ENCODE results near the gene PGAP6.

Gene PGAP6

GRCh38 chr16:373848-374615 is 7.7 kb downstream of the PGAP6 start:
- ChIA-PET CTCF (no interaction called here), POLR2A (no interaction called here)
- TF ChIP-seq SP1 (IDR thresholded peaks at IDR 0.05), result no peak
- no peak for TF ChIP-seq ELF4 (IDR thresholded peaks at IDR 0.05)
- TF ChIP-seq ARNT (IDR thresholded peaks at IDR 0.05), result no peak
- TF ChIP-seq LEF1 (IDR thresholded peaks at IDR 0.05; ENCODE audit: borderline replicate concordance), result no peak
- no peak for TF ChIP-seq CTBP1 (IDR thresholded peaks at IDR 0.05; ENCODE audit: borderline replicate concordance)
- no peak for TF ChIP-seq HDGF (IDR thresholded peaks at IDR 0.05; ENCODE audit: borderline replicate concordance)
- TF ChIP-seq L3MBTL2 (conservative IDR thresholded peaks at IDR 0.05), result no peak
- TF ChIP-seq BHLHE40 (IDR thresholded peaks at IDR 0.05; ENCODE audit: borderline replicate concordance), result no peak
- no peak for TF ChIP-seq FOXK2 (IDR thresholded peaks at IDR 0.05)
- TF ChIP-seq FOXA1 (IDR thresholded peaks at IDR 0.05), result no peak
- no peak for TF ChIP-seq PKNOX1 (IDR thresholded peaks at IDR 0.05)
- DNase-seq (ENCODE audit: extremely low spot score), result no peak

GRCh38 chr16:373020-373598 is 8.7 kb downstream of the PGAP6 start:
- DNase-seq (ENCODE audit: extremely low spot score), result no peak
- POLR2A ChIA-PET, result no interaction called here
- CTCF ChIA-PET, result no interaction called here
- TF ChIP-seq FOXA1 (IDR thresholded peaks at IDR 0.05) (no peak), CTBP1 (IDR thresholded peaks at IDR 0.05; ENCODE audit: borderline replicate concordance) (no peak), FOXK2 (IDR thresholded peaks at IDR 0.05) (no peak), BHLHE40 (IDR thresholded peaks at IDR 0.05; ENCODE audit: borderline replicate concordance) (no peak), SUZ12 (IDR thresholded peaks at IDR 0.05) (no peak), HDGF (IDR thresholded peaks at IDR 0.05; ENCODE audit: borderline replicate concordance) (no peak), PKNOX1 (IDR thresholded peaks at IDR 0.05) (no peak)

- POLR2A ChIA-PET, result no interaction called here
- CTCF ChIA-PET, result no interaction called here
- TF ChIP-seq PKNOX1 (IDR thresholded peaks at IDR 0.05) (no peak), FOXA1 (IDR thresholded peaks at IDR 0.05) (no peak), SUZ12 (IDR thresholded peaks at IDR 0.05) (no peak), CTBP1 (IDR thresholded peaks at IDR 0.05; ENCODE audit: borderline replicate concordance) (no peak), HDGF (IDR thresholded peaks at IDR 0.05; ENCODE audit: borderline replicate concordance) (no peak), NFRKB (IDR thresholded peaks at IDR 0.05) (no peak), TARDBP (IDR thresholded peaks at IDR 0.05) (no peak), LEF1 (IDR thresholded peaks at IDR 0.05; ENCODE audit: borderline replicate concordance) (no peak), FOXM1 (IDR thresholded peaks at IDR 0.05; ENCODE audit: borderline replicate concordance) (no peak), ARNT (IDR thresholded peaks at IDR 0.05) (no peak)
- DNase-seq (ENCODE audit: extremely low spot score), result no peak
Observed at GRCh38 chr16:372302-372983, 9.3 kb downstream of the PGAP6 start.

GRCh38 chr16:371515-372301 is 10.1 kb downstream of the PGAP6 start:
- POLR2A ChIA-PET, result interaction anchor here (1.6 to 2.2 kb wide), 3 partner anchors 10 to 29 kb away, joined by 4 to 17 read pairs (median 4); partner anchors contain the start of gene PGAP6
- no peak for DNase-seq (ENCODE audit: extremely low spot score)
- CTCF ChIA-PET, result interaction anchor here (1.6 kb wide), 1 partner anchor 9 kb away, joined by 6 read pairs; no protein-coding TSS in a partner anchor
- TF ChIP-seq FOXK2 (IDR thresholded peaks at IDR 0.05) (no peak), BHLHE40 (IDR thresholded peaks at IDR 0.05; ENCODE audit: borderline replicate concordance) (no peak), ZNF384 (IDR thresholded peaks at IDR 0.05) (no peak), HDGF (IDR thresholded peaks at IDR 0.05; ENCODE audit: borderline replicate concordance) (no peak), ARNT (IDR thresholded peaks at IDR 0.05) (no peak), PKNOX1 (IDR thresholded peaks at IDR 0.05) (no peak), L3MBTL2 (conservative IDR thresholded peaks at IDR 0.05) (no peak), NFRKB (IDR thresholded peaks at IDR 0.05) (no peak)

GRCh38 chr16:370979-371514 is 10.7 kb downstream of the PGAP6 start:
- no peak for DNase-seq (ENCODE audit: extremely low spot score)
- POLR2A ChIA-PET, result interaction anchor here (0.7 to 2.2 kb wide), 5 partner anchors 11 to 31 kb away, joined by 3 to 17 read pairs (median 4); partner anchors contain the start of genes DECR2 and PGAP6
- TF ChIP-seq ELF4 (IDR thresholded peaks at IDR 0.05) (no peak), PKNOX1 (IDR thresholded peaks at IDR 0.05) (no peak), CTBP1 (IDR thresholded peaks at IDR 0.05; ENCODE audit: borderline replicate concordance) (no peak), L3MBTL2 (conservative IDR thresholded peaks at IDR 0.05) (no peak), SP1 (IDR thresholded peaks at IDR 0.05) (no peak), TARDBP (IDR thresholded peaks at IDR 0.05) (no peak)
- CTCF ChIA-PET, result interaction anchor here (0.6 to 1.6 kb wide), 3 partner anchors 9 to 14 kb away, joined by 3 to 6 read pairs (median 3); no protein-coding TSS in a partner anchor
